Transverse colon (tissue), 4 donors: ENCODE results near the gene NANOS1.
"Not testable (repeated sequence)": the region's sequence is repeated elsewhere in the genome, so short reads cannot be mapped to it uniquely, and the experiment has no call there.

Experiments used
- EP300 ChIP-seq: sonication (generic); formaldehyde crosslinking; IDR thresholded peaks from one replicate; pipeline ENCODE4 v1.6.1; 2017; ENCODE audit warnings: antibody characterized with exemption, low read depth
- POLR2A ChIP-seq: fragments of 450-650 bp; IDR thresholded peaks from one replicate; pipeline ENCODE4 v1.6.1; 2016; ENCODE audit warnings: antibody characterized with exemption, mild to moderate bottlenecking, moderate library complexity
- POLR2AphosphoS5 ChIP-seq, 3 donors: sonication (generic); formaldehyde crosslinking; IDR thresholded peaks; one replicate each; pipeline ENCODE4 v1.6.1; 2016; ENCODE audit warnings: antibody characterized with exemption in 3 of 3
- TF ChIP-seq, protein P1 (sequence below), 5 experiments: fragments of 200-600 bp in 3 of 5; fragments of 450-650 bp in 2 of 5; sonication (generic) in 3 of 5; IDR thresholded peaks; 1 replicate in 2 of 5; 2 replicates in 3 of 5; pipeline ENCODE4 v1.5.1; 2016 to 2017; ENCODE audit warnings: antibody characterized with exemption in 5 of 5, inconsistent platforms in 3 of 5, mild to moderate bottlenecking in 2 of 5, moderate library complexity in 1 of 5

DNA sequence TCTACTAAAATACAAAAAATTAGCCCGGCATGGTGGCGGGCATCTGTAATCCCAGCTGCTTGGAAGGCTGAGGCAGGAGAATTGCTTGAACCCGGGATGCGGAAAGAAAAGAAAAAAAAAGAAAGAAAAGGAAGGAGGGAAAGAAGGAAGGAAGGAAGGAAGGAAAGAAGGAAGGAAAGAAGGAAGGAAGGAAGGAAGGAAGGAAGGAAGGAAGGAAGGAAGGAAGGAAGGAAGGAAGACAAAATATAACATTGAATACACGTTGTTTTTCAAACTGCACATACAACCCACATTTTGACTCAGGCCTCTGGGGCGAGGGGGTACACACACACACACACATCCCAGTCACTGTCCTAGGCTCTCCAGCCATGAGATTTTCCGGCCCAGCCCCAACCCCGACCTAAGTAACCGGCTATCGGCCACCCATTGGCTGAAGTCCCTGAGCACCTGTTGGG, 1.0 kb upstream of the NANOS1 start:
- not testable (repeated sequence) for TF ChIP-seq POLR2AphosphoS5 (IDR thresholded peaks at IDR 0.05); POLR2A; EP300
- TF ChIP-seq, protein P1, sequence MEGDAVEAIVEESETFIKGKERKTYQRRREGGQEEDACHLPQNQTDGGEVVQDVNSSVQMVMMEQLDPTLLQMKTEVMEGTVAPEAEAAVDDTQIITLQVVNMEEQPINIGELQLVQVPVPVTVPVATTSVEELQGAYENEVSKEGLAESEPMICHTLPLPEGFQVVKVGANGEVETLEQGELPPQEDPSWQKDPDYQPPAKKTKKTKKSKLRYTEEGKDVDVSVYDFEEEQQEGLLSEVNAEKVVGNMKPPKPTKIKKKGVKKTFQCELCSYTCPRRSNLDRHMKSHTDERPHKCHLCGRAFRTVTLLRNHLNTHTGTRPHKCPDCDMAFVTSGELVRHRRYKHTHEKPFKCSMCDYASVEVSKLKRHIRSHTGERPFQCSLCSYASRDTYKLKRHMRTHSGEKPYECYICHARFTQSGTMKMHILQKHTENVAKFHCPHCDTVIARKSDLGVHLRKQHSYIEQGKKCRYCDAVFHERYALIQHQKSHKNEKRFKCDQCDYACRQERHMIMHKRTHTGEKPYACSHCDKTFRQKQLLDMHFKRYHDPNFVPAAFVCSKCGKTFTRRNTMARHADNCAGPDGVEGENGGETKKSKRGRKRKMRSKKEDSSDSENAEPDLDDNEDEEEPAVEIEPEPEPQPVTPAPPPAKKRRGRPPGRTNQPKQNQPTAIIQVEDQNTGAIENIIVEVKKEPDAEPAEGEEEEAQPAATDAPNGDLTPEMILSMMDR (IDR thresholded peaks at IDR 0.05): not testable (repeated sequence)
